ENCODE results near the gene FERMT2.

DNA sequence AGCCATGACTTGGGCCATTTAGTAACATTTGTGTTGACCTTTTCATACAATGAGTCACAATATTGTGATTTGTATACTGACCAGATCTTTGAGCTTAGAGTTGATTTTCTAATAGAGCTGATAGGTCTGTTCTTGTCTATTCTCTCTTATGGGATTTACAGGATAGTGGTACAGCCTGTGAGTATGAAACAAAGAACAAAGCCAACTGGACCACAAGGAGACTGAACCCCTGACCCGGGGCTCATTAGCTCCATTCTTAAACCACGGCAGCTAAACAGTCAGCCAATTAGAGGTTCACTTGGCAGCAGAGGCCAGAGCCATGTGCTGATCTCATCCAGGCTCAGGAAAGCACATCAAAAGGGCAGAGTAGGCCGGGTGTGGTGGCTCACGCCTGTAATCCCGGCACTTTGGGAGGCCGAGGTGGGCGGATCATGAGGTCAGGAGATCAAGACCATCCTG is 100.4 kb downstream of the FERMT2 start:
- TF ChIP-seq, protein P1, sequence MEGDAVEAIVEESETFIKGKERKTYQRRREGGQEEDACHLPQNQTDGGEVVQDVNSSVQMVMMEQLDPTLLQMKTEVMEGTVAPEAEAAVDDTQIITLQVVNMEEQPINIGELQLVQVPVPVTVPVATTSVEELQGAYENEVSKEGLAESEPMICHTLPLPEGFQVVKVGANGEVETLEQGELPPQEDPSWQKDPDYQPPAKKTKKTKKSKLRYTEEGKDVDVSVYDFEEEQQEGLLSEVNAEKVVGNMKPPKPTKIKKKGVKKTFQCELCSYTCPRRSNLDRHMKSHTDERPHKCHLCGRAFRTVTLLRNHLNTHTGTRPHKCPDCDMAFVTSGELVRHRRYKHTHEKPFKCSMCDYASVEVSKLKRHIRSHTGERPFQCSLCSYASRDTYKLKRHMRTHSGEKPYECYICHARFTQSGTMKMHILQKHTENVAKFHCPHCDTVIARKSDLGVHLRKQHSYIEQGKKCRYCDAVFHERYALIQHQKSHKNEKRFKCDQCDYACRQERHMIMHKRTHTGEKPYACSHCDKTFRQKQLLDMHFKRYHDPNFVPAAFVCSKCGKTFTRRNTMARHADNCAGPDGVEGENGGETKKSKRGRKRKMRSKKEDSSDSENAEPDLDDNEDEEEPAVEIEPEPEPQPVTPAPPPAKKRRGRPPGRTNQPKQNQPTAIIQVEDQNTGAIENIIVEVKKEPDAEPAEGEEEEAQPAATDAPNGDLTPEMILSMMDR (IDR thresholded peaks at IDR 0.05), result no peak
- TF ChIP-seq POLR2A (IDR thresholded peaks at IDR 0.05), result no peak
